Suppressor macrophage treated with lipopolysaccharide for 1 hour (primary cell): ENCODE results near the gene APOBEC3H.

ENCODE experiments used
- DNase-seq, 3 donors: peaks; one replicate each; pipeline ENCODE4 v3.0.0-alpha.2; 2020 to 2022

APOBEC3H gene

DNA sequence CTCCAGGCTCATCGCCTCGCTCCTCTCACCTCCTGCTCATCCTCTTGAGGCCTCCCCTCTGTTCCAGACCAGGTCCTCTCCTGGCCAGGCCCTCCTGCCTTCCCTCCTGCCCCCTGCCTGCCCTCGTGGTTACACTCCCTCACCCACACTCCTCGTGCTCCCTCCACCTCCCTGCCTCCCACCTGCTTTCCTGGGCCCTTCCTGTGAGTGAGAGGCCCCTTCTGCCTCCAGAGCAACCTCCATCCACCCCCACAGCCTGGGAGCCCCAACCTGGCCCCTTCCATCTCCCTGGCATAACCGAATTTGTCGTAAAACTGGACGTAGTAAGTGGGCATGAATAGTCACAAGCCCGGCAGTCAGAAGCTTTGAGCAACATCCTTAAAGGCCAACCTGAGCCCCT lies 15.4 kb upstream of the APOBEC3H start:
- no peak for DNase-seq

GRCh38 chr22:39083212-39084165 lies 13.6 kb upstream of the APOBEC3H start:
- no peak for DNase-seq

DNA sequence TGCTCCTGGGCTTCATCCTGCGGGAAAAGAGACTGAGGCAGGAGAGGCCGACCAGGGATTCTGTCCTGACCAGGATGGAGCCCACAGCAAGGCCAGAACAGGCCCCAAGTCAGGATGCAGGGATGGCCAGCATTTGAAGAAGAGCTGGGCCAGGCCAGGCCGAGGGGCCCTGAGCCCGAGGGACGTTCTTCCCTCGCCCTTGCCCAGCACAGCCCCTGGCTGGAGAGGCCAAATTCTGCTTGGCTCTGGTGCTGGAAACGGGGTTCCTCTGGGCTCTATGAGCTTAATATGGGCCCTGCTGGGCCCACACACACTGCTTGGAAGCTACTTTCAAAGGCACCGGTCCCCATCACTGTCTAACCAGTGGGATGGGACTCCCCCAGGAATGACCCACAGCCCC lies 12.4 kb upstream of the APOBEC3H start:
- DNase-seq: no peak

GRCh38 chr22:39087098-39087497 lies 9.9 kb upstream of the APOBEC3H start:
- DNase-seq: no peak

GRCh38 chr22:39087881-39088684 lies 9.0 kb upstream of the APOBEC3H start:
- DNase-seq: no peak

DNA sequence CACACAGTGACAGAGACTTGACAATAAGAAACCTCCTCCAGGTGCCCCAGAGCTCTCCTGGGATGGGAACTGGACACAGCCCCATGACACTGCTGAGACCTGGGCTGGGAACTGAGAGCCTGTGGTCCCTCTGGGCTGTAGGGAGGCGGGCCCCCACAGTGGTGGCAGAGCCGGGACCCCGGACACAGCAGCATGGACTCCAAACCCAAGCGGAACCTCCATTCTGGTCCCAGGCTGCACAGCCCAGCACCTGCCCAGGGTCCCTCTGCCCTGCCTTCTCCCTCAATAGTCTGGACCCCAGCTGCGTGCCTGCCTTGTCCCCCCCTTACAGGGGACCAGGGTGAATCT lies 8.4 kb upstream of the APOBEC3H start:
- DNase-seq: no peak

- DNase-seq: no peak
Measured at GRCh38 chr22:39089928-39090327, 7.1 kb upstream of the APOBEC3H start.

GRCh38 chr22:39090426-39091064 lies 6.5 kb upstream of the APOBEC3H start:
- no peak for DNase-seq

DNA sequence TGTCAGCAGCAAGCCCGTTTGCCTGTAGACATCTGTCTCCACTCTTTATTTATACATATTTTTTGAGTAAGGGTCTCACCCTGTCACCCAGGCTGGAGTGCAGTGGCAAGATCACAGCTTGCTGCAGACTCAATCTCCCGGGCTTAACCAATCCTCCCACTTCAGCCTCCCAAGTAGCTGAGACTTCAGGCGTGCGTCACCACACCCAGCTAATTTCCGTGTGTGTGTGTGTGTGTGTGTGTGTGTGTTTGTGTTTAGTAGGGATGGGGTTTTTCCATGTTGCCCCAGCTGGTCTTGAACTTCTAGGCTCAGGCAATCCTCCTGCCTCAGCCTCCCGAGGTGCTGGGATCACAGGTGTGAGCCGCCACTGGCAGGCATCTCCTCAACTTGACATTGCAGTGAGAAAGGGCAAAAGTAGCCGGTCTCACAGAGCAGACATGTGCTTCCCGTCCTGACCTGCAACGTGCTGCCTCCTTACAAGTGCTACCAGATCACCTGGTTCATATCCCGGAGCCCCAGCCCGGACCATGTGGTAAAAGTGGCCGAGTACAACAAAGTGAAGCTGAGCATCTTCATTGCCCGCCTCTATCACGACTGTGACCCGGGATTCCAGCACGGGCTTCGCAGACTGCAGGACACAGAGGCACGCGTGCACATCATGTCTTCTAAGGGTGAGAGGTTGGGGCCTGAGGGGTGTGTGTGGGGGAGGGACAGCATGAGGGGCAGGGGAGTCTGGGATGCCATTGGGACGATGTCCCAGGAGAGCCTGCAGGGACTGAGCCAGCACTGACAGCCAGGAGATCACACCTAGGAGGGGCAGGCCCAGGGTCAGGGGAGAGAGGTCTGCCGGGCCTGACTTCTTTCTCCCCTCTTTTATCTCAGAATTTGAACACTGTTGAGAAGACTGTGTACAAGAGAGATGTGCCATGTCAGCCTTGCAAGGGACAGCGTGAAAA lies 5.6 kb upstream of the APOBEC3H start:
- DNase-seq: no peak

GRCh38 chr22:39092111-39092862 lies 4.8 kb upstream of the APOBEC3H start:
- no peak for DNase-seq

- DNase-seq: no peak
Measured at GRCh38 chr22:39094717-39095389, 2.2 kb upstream of the APOBEC3H start.

GRCh38 chr22:39095971-39096370 lies 1.1 kb upstream of the APOBEC3H start:
- no peak for DNase-seq

DNA sequence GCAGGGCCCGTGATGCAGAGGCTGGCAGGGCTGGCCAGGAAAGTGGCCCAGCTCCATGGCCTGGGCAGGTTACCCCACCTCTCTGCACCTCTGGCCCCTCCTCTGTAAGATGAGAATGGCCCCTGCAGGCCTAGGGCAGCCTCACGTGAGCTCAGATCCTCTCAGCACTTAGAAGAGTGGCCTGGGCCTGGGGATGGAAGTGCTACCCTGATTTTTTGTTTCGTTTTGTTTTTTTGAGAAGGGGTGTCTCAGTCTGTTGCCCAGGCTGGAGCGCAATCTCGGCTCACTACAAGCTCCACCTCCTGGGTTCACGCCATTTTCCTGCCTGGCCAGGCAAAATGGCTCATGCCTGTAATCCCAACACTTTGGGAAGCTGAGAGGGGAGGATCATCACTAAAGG lies 982 bp downstream of the APOBEC3H start:
- DNase-seq: no peak

DNA sequence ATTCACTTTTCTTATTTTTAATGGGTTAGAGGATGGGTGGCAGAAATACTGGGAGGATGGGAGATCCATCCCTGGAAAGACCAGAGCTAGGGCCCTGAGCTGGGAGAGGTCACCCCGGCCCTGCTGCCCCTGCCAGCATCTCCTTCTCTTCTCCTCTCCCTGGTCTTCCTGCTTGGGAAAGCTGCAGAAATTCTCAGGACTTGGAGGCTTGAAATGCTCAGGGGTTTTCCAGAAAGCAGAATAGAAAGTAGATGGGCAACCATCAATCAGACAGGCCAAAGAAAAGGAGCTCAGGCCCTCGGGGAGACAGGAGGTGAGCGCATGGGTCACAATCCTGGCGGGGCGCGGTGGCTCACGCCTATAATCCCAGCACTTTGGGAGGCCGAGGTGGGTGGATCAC lies 1.5 kb downstream of the APOBEC3H start:
- no peak for DNase-seq

DNA sequence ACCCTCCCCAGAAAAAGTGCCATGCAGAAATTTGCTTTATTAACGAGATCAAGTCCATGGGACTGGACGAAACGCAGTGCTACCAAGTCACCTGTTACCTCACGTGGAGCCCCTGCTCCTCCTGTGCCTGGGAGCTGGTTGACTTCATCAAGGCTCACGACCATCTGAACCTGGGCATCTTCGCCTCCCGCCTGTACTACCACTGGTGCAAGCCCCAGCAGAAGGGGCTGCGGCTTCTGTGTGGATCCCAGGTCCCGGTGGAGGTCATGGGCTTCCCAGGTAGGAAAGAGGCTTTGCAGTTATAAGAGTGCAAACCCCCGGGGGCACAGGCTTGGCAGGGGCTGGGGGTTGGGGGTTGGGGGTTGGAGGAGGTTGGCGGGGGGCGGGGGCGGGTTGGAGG lies 4.2 kb downstream of the APOBEC3H start:
- DNase-seq: no peak

- DNase-seq: no peak
Measured at GRCh38 chr22:39103431-39103830, 6.4 kb downstream of the APOBEC3H start.

GRCh38 chr22:39106326-39106725 lies 9.3 kb downstream of the APOBEC3H start:
- DNase-seq: no peak

DNA sequence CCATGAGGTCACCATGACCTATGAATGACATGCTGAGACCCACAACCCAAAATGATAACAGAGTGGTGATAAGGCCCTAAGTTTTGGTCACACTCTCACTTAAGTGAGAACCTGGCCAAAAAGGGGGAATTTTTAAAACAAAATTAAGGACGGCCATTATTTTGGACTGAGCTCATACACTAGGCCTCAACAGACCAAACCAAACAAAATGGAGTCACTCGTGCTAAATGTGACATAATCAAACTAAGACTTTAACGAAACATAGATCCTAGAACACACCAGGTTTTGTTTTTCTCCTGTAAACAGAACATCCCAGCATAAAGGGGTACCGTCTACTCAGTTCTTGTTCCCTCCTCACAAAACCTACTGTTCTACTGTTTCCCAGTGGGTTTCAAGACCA lies 11.4 kb downstream of the APOBEC3H start:
- no peak for DNase-seq

- DNase-seq: no peak
Measured at GRCh38 chr22:39109361-39109760, 12.3 kb downstream of the APOBEC3H start.

GRCh38 chr22:39110631-39111561 lies 13.9 kb downstream of the APOBEC3H start:
- DNase-seq: no peak
